HL-60/S4 treated with retinoic acid at 250 ng/mL for 4 days and 3 days (cell line): ENCODE results near the gene RXRA.
"Not testable (repeated sequence)": the region's sequence is repeated elsewhere in the genome, so short reads cannot be mapped to it uniquely, and the experiment has no call there.

ENCODE experiments used
- in situ Hi-C: fragments of 300-500 bp; cut with MboI; formaldehyde crosslinking; loops from 2 replicates; pipeline ENCODE4 v1.7.0; 2022; ENCODE audit warnings: low sequenced_read_pairs

Gene RXRA

DNA sequence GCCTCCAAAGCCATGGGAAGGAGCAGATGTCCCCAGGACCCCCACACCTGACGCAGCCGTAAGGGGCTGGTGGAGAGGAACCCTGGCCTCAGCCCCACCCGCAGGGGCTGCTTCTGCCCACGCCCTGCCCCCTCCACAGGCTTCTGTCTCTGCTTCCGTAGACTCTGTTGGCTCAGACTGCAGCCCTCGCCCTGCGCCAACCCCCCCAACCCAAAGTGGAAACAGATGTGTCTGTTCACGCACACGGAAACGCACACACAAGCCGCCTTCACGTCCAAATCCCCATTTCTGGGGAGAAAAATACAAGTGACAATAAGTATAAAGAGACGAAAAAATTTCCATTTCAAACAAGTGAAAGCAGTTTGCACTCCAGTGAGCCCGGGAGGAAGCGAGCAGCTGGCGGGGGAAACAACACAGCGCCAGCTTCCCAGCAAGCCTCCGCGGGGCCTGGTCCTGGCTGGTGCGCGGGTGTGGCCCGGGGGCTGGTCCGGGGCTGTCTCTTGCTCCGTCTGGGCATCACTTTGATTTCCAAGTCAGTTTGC, 32.6 kb upstream of the RXRA start:
- in situ Hi-C loops: no loop called here

DNA sequence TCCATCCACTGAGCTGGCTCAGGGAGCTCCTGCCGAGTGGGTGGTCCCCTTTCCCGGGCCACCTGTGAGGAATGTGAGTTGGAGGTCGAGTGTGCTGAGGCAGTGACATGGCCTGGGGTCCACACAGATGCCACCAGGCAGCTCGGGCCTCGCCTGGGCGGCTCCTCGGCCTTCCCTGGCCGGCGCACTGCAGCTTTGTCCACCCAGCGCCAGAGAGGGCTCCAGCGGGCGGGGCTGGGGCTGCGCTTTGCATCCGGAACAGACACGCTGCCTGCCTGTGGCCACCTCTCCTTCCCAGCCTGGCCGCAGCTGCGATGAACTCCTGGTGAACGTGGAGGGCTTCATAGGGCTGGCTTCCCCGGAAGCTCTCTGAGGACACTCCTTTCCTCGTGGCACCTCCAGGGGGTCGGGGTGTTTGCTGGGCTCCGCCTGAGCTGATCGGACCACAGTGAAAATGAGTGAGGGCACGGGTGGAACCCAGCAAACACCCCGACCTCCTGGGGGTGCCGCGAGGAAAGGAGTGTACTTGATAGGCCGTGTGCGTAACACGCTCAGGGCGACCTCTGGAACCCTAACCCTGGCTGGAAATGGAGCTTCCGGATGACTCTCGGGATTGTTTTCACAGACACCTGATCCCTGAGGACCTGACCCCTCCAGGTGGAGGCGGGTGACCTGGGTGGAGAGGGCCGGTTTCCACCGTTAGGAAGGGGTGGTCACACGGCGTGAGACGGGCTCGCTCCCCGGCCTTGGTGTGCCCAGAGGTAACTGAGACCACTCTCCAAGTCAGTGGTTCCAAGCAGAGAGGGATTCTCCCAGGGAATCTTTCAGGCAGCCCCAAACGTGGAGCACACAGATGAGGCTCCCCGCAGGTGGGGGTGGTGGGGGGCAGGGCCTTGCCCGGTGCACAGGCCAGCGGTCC, 31.8 kb upstream of the RXRA start:
- in situ Hi-C loops: no loop called here

DNA sequence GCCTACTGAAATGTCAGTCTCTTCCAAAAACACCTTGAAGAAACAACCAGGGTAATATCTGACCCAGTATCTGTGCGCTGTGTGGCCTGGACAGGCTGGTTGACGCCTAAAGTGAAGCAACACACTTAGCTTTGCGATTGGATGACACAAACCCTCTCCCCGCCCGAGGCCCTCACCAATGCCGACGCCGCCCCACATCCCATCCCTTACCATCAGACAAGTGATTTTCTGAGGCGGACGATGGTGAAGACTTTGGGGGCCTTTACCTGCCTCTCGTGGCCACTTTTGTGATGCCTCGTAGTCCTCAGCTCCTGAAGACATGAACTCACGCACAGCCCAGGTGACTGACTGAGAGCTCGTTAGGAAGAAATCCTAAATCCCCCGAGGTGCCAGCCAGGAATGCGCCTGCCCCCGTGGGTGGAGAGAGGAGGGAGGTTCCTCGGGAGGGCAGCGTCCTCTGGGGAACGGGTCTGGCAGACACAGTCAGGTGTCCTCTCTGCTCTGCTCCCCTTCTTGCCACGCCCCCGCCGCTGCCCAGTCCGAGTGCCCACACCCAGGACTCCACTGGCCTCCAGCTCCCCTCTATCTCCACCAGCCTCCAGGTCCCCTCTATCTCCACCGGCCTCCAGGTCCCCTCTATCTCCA, 31.0 kb upstream of the RXRA start:
- in situ Hi-C loops: no loop called here

DNA sequence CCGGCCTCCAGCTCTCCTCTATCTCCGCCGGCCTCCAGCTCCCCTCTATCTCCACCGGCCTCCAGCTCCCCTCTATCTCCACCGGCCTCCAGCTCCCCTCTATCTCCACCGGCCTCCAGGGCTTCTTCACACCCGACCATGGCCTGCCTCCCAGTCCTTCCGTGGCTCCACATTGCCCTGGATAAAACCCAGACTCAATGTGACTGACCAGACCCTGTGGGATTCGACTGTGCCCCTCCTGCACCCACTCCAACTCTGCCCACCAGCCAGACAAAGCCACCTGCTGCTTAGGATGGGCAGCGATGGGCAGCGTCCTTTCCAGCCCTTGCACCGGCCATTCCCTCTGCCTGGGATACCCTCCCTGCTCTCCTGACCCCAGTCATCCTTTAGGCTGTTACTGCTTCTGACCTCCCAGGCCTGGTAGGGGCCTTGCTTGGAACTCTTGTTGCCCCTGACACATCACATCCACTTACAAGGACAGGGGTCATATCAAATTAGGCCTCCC, 30.5 kb upstream of the RXRA start:
- in situ Hi-C loops: no loop called here

DNA sequence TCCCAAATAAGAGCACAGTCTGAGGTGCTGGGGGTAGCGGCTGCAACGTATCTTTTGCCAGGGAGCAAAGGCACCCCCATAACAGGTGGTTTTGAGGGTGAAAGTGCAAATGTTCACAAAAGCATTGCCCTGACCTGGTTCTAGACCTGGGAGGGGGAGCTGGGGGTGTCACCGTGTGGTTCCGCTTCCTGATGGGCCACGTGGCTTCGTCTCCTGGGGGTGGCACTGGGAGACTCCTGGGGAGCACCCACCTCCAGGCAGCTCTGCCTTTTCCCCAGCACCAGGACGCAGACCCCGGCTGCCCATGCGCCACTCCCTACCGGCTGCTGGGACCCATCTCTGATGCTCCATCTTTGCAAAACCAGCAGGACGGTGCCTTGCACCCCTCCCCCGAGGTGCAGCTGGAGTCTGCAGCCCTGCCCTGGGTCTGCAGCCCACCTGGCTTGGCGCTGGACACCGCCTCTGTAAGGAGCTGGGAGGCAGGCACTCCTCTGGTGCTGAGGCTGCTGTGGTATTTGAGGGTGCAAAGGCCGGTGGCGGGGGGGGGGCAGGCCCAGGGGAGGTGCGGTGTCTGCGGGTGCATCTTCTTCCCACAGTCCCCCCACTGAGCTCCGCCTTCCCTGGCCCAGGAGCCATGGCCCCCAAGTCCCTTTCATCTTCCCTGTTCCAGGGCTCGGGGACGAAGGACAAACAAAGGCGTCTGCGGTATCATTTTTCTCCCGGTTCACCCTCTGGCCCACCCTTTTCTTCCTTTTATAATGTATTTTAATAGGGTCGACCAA, 29.8 kb upstream of the RXRA start:
- in situ Hi-C loops: no loop called here

DNA sequence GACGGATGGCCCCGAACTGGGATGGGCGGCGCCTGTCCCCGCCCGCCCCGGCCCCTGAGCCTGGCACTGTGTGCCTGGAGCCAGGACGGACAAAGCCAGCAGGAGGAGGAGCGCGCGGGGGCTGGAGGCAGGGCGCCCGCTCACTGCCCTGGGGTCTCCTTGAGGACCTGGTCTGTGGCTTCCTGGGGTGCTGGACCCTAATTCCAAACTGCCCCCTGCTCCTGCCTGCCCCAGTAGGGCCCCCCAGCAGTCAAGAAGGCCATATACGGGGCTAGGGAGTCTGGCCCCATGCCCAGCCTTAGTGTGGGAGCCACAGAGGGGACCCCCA, 29.2 kb upstream of the RXRA start:
- in situ Hi-C loops: no loop called here

DNA sequence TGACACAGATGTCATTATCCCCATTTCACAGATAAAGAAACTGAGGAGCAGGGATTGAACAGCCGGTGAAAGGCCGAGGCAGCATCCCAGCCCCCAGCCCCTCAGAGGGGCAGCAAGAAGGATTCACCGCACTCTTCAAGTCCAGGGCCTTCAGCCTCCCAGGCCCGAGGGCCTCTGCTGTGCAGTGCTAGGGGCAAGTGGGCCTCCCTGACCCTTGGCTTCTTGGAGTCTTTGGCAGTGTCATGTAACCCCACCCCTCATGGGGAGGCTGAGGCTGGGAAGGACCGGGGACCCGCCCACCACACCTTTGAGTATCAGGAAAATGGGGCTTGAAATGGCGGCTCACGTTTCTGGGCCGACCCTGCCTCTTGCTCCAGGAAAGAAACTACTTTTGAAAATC, 28.7 kb upstream of the RXRA start:
- in situ Hi-C loops: no loop called here

DNA sequence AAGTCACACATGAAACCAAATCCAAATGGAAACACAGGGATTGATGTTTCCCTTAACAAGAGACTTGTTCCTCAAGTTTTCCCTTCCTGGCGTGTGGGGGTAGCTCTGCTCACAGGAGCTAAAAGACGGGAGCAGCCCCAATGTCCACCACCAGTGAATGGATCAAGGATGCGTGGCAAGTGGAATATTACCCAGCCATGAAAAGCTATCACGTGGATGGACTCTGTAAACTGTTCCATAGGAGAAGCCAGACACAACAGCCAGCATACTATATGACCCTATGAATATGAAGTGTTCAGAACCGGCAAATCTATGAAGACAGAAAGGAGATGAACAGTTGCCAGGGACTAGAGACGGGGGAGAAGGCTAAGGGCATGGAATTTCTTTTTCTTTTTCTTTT, 28.3 kb upstream of the RXRA start:
- in situ Hi-C loops: no loop called here

DNA sequence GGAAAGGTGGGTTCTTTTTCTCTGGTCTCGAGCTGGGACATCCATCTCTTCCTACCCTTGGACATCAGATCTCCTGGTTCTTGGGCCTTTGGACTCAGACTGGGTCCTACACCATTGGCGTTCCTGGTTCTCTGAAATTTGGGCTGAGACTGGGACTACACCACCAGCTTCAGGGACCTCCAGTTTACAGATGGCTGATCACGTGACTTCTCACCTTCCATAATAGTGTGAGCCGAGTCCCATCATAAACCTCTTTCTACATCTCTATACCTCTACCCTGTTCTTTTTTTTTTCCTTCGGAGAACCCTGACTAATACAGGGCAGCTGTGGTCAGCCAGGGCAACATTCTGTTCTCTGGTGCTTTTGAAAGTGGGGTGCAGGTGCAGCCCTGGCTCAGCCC, 27.2 kb upstream of the RXRA start:
- in situ Hi-C loops: no loop called here

DNA sequence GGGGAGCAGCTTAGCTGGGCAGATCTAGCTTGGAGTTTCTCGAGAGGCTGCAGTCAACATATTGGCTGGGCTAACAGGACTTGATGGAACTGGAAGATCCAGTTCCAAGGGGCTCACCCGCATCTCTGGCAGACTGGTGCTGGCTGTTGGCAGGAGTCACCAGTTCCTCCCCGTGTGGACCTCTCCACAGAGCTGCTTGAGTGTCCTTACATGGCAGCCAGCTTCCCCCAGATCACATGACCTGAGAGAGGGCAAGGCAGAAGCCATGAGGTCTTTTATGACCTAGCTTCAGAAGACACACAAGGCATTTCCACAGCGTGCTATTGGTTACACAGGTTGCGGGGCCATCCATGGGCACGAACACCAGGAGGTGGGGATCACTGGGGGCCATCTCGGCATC, 26.4 kb upstream of the RXRA start:
- in situ Hi-C loops: no loop called here

DNA sequence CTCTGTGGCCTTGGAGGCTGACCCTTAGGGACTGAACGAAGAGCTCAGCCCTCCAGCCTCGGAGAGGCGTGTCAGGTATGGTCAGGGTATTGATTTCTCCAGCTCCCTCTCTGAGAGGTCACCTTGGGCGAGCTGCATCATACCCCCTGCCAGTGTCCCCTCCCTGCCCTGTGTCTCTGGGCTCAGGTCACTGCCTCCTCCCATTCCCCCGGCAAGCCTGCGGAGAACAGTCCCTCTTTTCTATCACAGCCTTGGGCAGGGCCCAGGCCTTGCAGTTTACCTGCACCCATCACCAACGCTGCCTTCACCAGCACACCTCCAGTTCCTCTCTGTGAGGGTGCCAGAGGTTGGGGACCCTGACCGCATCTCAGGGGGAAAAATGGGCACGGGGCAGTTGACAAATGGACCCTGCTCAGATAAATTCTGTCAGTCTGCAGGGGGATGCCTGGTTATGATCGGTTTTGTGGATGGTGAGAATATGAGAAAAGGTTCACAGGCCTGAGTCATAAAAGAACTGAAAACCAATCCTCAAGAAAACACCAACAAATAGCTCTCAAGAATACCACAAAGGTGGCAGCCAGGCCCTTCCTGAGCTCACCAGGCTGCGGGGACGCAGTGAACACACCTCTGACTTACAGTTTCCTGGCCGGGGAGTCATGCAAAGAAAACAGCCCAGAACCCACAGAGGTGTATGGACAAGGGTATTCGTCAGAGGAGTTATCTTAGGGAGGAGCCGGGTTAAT, 24.7 kb upstream of the RXRA start:
- in situ Hi-C loops: no loop called here

DNA sequence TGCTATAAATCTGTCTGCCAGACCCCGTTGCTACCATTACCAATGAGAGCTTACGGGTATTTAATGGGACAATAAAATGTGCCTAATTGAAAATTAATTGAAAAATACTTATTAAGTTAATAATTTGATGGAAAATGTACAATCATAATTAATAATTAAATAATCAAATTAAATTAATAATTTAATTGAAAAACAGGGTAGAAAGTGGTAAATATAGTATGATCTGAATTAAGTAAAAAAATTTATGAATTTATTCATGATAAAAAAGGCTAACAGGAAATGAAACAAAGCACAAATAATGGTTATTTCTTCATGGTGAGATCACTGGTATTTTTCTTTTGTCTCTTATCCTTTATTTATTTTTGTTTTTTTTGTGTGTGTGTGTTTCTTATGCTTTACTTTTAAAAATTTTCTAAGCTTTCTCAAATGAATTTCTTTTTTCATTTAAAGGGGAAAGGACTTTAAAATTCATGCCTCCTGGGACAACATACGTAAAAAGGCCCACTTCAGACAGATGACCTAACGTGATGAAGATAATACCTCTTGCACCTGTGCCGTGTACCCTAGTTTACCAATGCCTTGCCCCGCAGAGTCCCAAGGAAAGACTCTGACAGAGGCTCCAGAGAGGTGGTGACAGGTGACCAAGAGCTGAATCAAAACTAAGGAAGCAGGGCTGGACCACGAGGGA, 24.0 kb upstream of the RXRA start:
- in situ Hi-C loops: no loop called here

DNA sequence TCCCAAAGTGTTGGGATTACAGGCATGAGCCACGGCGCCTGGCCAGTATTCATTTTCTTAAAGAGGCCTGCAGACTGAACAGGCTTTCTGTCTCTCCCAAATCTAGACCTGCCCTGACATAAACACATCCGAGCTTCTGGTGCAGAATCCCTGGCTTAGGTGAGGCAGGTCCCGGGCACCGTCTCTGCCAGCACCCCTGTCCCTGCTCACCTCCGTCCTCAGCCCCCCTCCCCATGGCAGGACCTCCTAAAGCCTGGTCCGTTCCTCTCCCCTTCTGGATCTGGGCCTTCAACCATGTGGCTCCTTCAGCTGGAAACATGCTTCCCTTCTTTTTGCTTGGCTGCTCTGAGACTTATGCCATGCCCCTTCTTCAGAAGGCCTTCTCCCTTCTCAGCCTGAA, 22.7 kb upstream of the RXRA start:
- in situ Hi-C loops: no loop called here

DNA sequence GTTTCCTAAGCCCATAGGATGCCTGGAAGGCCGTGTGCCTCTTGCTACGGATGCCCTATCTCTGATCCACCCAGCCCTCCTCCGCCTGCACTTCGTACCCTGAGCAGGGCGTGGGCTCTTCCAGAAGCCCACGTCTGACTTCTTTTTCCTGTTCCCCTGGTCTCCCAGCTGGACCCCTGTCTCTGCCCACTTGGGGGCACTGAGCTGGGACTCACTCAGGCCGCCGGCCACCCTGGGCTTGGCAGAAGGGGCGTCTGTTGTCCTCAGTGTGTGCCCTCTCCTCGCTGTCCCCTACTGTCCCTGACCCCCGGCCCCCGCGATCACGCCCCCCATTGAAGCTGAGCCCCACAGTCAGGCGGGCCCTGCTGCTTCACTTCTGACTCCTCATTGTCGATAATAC, 22.0 kb upstream of the RXRA start:
- in situ Hi-C loops: no loop called here

DNA sequence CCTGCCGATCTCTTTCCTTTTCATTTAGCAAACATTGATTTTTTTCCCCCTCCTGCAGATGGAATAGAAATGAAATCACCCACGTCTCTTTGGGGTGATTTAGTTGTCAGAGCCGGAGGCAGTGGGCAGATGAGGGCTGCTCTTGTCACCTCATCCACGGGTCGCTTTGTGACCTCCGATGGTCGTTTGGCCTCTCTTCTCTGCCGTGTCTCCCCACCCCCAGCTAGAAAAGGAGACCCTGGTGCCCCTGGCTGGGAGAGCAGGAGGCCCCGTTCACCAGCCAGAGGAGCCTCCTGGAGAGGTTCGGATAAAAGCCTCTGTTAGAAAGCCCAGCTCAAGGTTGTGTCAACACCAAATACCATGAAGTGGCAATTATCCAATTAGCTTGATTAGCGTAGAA, 21.6 kb upstream of the RXRA start:
- in situ Hi-C loops: no loop called here

DNA sequence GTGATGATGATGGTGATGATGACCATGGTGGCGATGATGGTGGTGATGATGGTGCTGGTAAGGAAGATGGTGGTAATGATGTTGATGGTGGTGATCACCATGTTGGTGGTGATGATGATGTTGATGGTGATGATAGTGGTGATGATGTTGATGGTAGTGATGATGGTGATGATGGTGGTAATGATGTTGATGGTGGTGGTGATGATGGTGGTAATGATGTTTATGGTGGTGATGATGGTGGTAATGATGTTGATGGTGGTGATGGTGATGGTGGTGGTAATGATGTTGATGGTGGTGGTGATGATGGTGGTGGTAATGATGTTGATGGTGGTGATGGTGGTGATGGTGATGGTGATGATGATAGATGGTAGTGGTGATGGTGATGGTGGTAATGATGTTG, 20.7 kb upstream of the RXRA start:
- in situ Hi-C loops: no loop called here

DNA sequence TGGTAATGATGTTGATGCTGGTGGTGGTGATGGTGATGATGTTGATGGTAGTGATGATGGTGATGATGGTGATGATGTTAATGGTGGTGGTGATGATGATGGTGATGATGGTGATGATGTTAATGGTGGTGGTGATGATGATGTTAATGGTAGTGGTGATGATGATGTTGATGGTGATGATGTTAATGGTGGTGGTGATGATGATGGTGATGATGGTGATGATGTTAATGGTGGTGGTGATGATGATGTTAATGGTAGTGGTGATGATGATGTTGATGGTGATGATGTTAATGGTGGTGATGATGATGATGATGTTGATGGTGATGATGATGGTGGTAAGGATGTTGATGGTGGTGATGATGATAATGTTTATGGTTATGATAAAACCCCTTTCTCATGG, 20.2 kb upstream of the RXRA start:
- in situ Hi-C loops: not testable (repeated sequence)

DNA sequence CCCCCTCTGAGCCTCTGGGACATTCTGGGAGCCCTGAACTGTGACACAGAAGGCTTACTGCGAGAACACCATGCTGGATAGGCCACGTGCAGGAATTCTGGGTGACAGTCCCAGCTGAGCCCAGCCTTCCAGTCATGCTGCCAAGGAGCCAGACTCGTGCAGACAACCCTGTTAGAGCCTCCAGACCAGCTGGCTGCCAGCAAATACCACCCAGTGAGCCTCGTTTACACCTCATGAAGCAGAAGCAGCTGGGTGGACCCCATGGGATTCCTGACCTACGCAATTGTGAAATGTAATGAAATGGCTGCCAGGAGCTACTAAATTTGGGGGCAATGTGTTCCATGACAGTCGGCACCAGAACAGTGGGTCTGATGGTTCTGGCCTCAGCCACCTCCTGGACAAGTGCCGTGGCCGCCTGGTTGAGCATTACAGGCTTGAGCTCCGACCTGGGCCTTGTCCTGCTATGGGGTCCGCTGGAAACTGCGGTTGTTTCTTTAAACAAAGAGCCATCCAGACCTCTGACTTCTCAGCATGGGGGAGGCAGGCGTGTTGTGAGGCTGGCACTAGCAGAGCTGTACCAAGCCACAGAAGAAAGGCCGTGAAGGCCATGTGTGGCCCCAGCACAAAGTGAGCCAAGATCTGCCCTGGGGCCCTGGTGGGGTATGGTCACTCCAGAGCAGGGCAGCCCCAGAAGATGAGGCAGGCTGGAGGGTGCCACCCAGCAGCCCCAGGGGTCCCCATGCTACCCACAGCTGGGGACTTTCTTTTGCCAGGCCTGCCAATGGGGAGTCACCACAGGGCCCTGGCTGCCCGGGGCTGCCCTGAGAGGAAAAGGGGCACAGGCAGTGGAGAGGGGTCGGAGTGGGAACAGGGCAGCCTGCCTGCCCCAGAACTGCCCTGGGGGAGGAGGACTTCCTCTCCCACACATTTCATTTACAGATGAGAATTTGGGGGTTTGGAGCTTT, 19.3 kb upstream of the RXRA start:
- in situ Hi-C loops: no loop called here
